Measurements from ENCODE around the gene NEXN.

Gene NEXN

GRCh38 chr1:77927414-77927813 lies 39.0 kb downstream of the NEXN start:
- DNase-seq (no peak), ATAC-seq (replicated peaks) (no peak)
- Mint-ChIP-seq H3K4me1 (peaks cover 0 to 4% of the 10 kb centered on the region in 2 donors), H3K27ac (no peak overlapping the region), H3K9me3 (no peaks in the 10 kb centered on the region), H3K4me3 (no peak overlapping the region), H3K36me3 (peaks cover 7 to 9% of the 10 kb centered on the region in 2 donors), H3K27me3 (no peaks in the 10 kb centered on the region)

- Mint-ChIP-seq H3K4me1 (peaks cover 0 to 4% of the 10 kb centered on the region in 2 donors), H3K4me3 (no peak overlapping the region), H3K9me3 (no peaks in the 10 kb centered on the region), H3K36me3 (peaks cover 7 to 9% of the 10 kb centered on the region in 2 donors), H3K27me3 (no peaks in the 10 kb centered on the region), H3K27ac (no peak overlapping the region)
- DNase-seq, result no peak
- no peak for ATAC-seq (replicated peaks)
Measured at GRCh38 chr1:77929806-77930205, 41.4 kb downstream of the NEXN start.

- DNase-seq, result no peak
- no peak for ATAC-seq (replicated peaks)
- Mint-ChIP-seq H3K9me3 (no peaks in the 10 kb centered on the region), H3K36me3 (peaks cover 20 to 22% of the 10 kb centered on the region in 2 donors), H3K4me1 (peaks cover 0 to 2% of the 10 kb centered on the region in 2 donors), H3K4me3 (no peak overlapping the region), H3K27me3 (no peaks in the 10 kb centered on the region), H3K27ac (peak overlapping the region; percentile 1)
Measured at GRCh38 chr1:77938651-77939050, 50.2 kb downstream of the NEXN start.

GRCh38 chr1:77940921-77941570 lies 52.6 kb downstream of the NEXN start:
- Mint-ChIP-seq H3K4me1 (peaks cover 0 to 2% of the 10 kb centered on the region in 2 donors), H3K9me3 (no peaks in the 10 kb centered on the region), H3K4me3 (no peak overlapping the region), H3K36me3 (peaks cover 23 to 28% of the 10 kb centered on the region in 2 donors), H3K27ac (no peak overlapping the region), H3K27me3 (no peaks in the 10 kb centered on the region)
- ATAC-seq (replicated peaks) (no peak), DNase-seq (no peak)

- ATAC-seq (replicated peaks), result no peak
- H3K4me1 Mint-ChIP-seq, result peaks cover 0 to 2% of the 10 kb centered on the region in 2 donors
- peak overlapping the region; percentile 20 for H3K27ac Mint-ChIP-seq
- H3K9me3 Mint-ChIP-seq, result no peaks in the 10 kb centered on the region
- H3K36me3 Mint-ChIP-seq, result peaks cover 25 to 32% of the 10 kb centered on the region in 2 donors
- H3K4me3 Mint-ChIP-seq, result no peak overlapping the region
- no peak for DNase-seq
- H3K27me3 Mint-ChIP-seq, result no peaks in the 10 kb centered on the region
Measured at GRCh38 chr1:77942400-77943140, 54.1 kb downstream of the NEXN start.

- ATAC-seq (replicated peaks) (no peak), DNase-seq (no peak)
- H3K4me3 Mint-ChIP-seq, result no peak overlapping the region
- H3K27me3 Mint-ChIP-seq, result no peaks in the 10 kb centered on the region
- H3K9me3 Mint-ChIP-seq, result no peaks in the 10 kb centered on the region
- peaks cover 30 to 43% of the 10 kb centered on the region in 2 donors for H3K36me3 Mint-ChIP-seq
- H3K27ac Mint-ChIP-seq, result peak overlapping the region; percentile 62
- peaks cover 6 to 20% of the 10 kb centered on the region in 2 donors for H3K4me1 Mint-ChIP-seq
Measured at GRCh38 chr1:77945345-77945744, 56.9 kb downstream of the NEXN start.

GRCh38 chr1:77948841-77949424 lies 60.5 kb downstream of the NEXN start:
- H3K27ac Mint-ChIP-seq, result no peak overlapping the region
- no peaks in the 10 kb centered on the region for H3K27me3 Mint-ChIP-seq
- H3K36me3 Mint-ChIP-seq, result peaks cover 27 to 42% of the 10 kb centered on the region in 2 donors

GRCh38 chr1:77950873-77951272 lies 62.4 kb downstream of the NEXN start:
- ATAC-seq (replicated peaks) (peak; percentile 75 to 79), DNase-seq (no peak)
- H3K4me1 Mint-ChIP-seq, result peaks cover 17 to 52% of the 10 kb centered on the region in 2 donors
- H3K9me3 Mint-ChIP-seq, result no peaks in the 10 kb centered on the region
- peak overlapping the region in 1 of 2 donors; percentile 37 for H3K4me3 Mint-ChIP-seq
- H3K27ac Mint-ChIP-seq, result no peak overlapping the region
- no peaks in the 10 kb centered on the region for H3K27me3 Mint-ChIP-seq
- H3K36me3 Mint-ChIP-seq, result peaks cover 29 to 40% of the 10 kb centered on the region in 2 donors

More at GRCh38 chr1:77948841-77949424, 60.5 kb downstream of the NEXN start:
- ATAC-seq (replicated peaks), result peak; percentile 83 to 90
- H3K4me1 Mint-ChIP-seq, result peaks cover 17 to 52% of the 10 kb centered on the region in 2 donors
- H3K9me3 Mint-ChIP-seq, result no peaks in the 10 kb centered on the region
- peak overlapping the region in 1 of 2 donors; percentile 28 for H3K4me3 Mint-ChIP-seq
- DNase-seq, result peak; percentile 5

GRCh38 chr1:77951328-77951727 lies 62.9 kb downstream of the NEXN start:
- peaks cover 17 to 52% of the 10 kb centered on the region in 2 donors for H3K4me1 Mint-ChIP-seq
- peaks cover 29 to 40% of the 10 kb centered on the region in 2 donors for H3K36me3 Mint-ChIP-seq
- peak overlapping the region; percentile 10 for H3K27ac Mint-ChIP-seq

GRCh38 chr1:77953907-77954306 lies 65.5 kb downstream of the NEXN start:
- H3K36me3 Mint-ChIP-seq, result peaks cover 25 to 39% of the 10 kb centered on the region in 2 donors
- no peak overlapping the region for H3K27ac Mint-ChIP-seq
- no peaks in the 10 kb centered on the region for H3K27me3 Mint-ChIP-seq
- ATAC-seq (replicated peaks), result no peak
- DNase-seq, result no peak
- no peaks in the 10 kb centered on the region for H3K9me3 Mint-ChIP-seq
- H3K4me3 Mint-ChIP-seq, result no peak overlapping the region
- peaks cover 18 to 43% of the 10 kb centered on the region in 2 donors for H3K4me1 Mint-ChIP-seq

More at GRCh38 chr1:77951328-77951727, 62.9 kb downstream of the NEXN start:
- Mint-ChIP-seq H3K9me3 (no peaks in the 10 kb centered on the region), H3K27me3 (no peaks in the 10 kb centered on the region), H3K4me3 (peak overlapping the region; percentile 37 to 60)
- ATAC-seq (replicated peaks) (no peak), DNase-seq (no peak)

- DNase-seq (no peak), ATAC-seq (replicated peaks) (no peak)
- Mint-ChIP-seq H3K4me1 (peaks cover 17 to 37% of the 10 kb centered on the region in 2 donors), H3K9me3 (no peaks in the 10 kb centered on the region), H3K27ac (no peak overlapping the region), H3K4me3 (no peak overlapping the region), H3K36me3 (peaks cover 26 to 42% of the 10 kb centered on the region in 2 donors), H3K27me3 (no peaks in the 10 kb centered on the region)
Measured at GRCh38 chr1:77954521-77954920, 66.1 kb downstream of the NEXN start.

GRCh38 chr1:77955709-77956108 lies 67.3 kb downstream of the NEXN start:
- Mint-ChIP-seq H3K9me3 (no peaks in the 10 kb centered on the region), H3K4me3 (no peak overlapping the region), H3K36me3 (peaks cover 28 to 53% of the 10 kb centered on the region in 2 donors), H3K27ac (no peak overlapping the region), H3K4me1 (peaks cover 17 to 32% of the 10 kb centered on the region in 2 donors), H3K27me3 (no peaks in the 10 kb centered on the region)
- no peak for ATAC-seq (replicated peaks)
- DNase-seq, result no peak

GRCh38 chr1:77956464-77956863 lies 68.0 kb downstream of the NEXN start:
- DNase-seq (no peak), ATAC-seq (replicated peaks) (no peak)
- Mint-ChIP-seq H3K36me3 (peaks cover 29 to 56% of the 10 kb centered on the region in 2 donors), H3K27ac (no peak overlapping the region), H3K4me3 (no peak overlapping the region), H3K9me3 (no peaks in the 10 kb centered on the region), H3K27me3 (no peaks in the 10 kb centered on the region), H3K4me1 (peaks cover 12 to 31% of the 10 kb centered on the region in 2 donors)

GRCh38 chr1:77958391-77958790 lies 70.0 kb downstream of the NEXN start:
- no peaks in the 10 kb centered on the region for H3K9me3 Mint-ChIP-seq
- no peaks in the 10 kb centered on the region for H3K27me3 Mint-ChIP-seq
- H3K27ac Mint-ChIP-seq, result peak overlapping the region; percentile 1
- H3K4me3 Mint-ChIP-seq, result no peak overlapping the region
- ATAC-seq (replicated peaks) (no peak), DNase-seq (no peak)
- peaks cover 32 to 56% of the 10 kb centered on the region in 2 donors for H3K36me3 Mint-ChIP-seq
- H3K4me1 Mint-ChIP-seq, result peaks cover 11 to 27% of the 10 kb centered on the region in 2 donors

Data from stimulated activated naive B cell treated with anti-CD40 and anti-IgM and Interleukin-4, amounts not matched to agents 10 μg/mL and 1 μg/mL and 100 μg/mL, for 72 hours (primary cell).